Sigmoid colon (tissue), 7 donors: ENCODE measurements around the gene FMNL2. TPM values are rescaled to one million over a fixed set of nuclear protein-coding genes. Genes with fewer than 3 reads are reported as not detected.

ENCODE experiments used
- DNase-seq: peaks from one replicate; pipeline ENCODE4 v3.0.0-alpha.2; 2019
- H3K27ac ChIP-seq, 4 donors: fragments of 200-600 bp; sonication (generic); one replicate each; pipeline ENCODE4 v1.5.1; 2016 to 2019; ENCODE audit warnings: mild to moderate bottlenecking in 1 of 4
- H3K27me3 ChIP-seq, 3 donors: fragments of 200-600 bp; sonication (generic); one replicate each; pipeline ENCODE4 v1.5.1; 2019; ENCODE audit warnings: mild to moderate bottlenecking in 1 of 3
- H3K36me3 ChIP-seq, 4 donors: fragments of 200-600 bp; sonication (generic); one replicate each; pipeline ENCODE4 v1.5.1; 2016 to 2019
- H3K4me1 ChIP-seq, 4 donors: fragments of 200-600 bp; sonication (generic); one replicate each; pipeline ENCODE4 v1.5.1; 2017 to 2019
- H3K4me3 ChIP-seq, 4 donors: fragments of 200-600 bp; sonication (generic); one replicate each; pipeline ENCODE4 v1.5.1; 2017 to 2019; ENCODE audit warnings: mild to moderate bottlenecking in 2 of 4, moderate library complexity in 1 of 4
- H3K9me3 ChIP-seq, 4 donors: fragments of 200-600 bp in 3 of 4; sonication (generic) in 3 of 4; one replicate each; pipeline versions ENCODE4 v1.5.1 to v1.6.1; 2013 to 2019
- EP300 ChIP-seq, 4 donors: sonication (generic); formaldehyde crosslinking; IDR thresholded peaks; one replicate each; pipeline ENCODE4 v1.6.1; 2017; ENCODE audit warnings: antibody characterized with exemption in 4 of 4
- POLR2A ChIP-seq, 2 donors: fragments of 450-650 bp; IDR thresholded peaks; one replicate each; pipeline ENCODE4 v1.6.1; 2016; ENCODE audit warnings: antibody characterized with exemption in 2 of 2, mild to moderate bottlenecking in 2 of 2, moderate library complexity in 2 of 2
- POLR2AphosphoS5 ChIP-seq, 4 donors: sonication (generic); formaldehyde crosslinking; IDR thresholded peaks; one replicate each; pipeline ENCODE4 v1.6.1; 2017; ENCODE audit warnings: antibody characterized with exemption in 4 of 4
- WGBS, 2 donors: extraction: QIAGEN DNeasy Blood & Tissue Kit; methylation state at CpG; one replicate each; pipeline ENCODE4 v1.1.7; 2013; 5-methylcytosine and 5-hydroxymethylcytosine counted together
- intact Hi-C: fragments of 100-400 bp; cut with DNase I; formaldehyde crosslinking; loops from one replicate; pipeline ENCODE4 v1.15.1; 2023
- polyA plus RNA-seq, 3 donors: library from polyadenylated mRNA; stranded (reverse); fragments of 200-250 nt; gene quantifications; one replicate each; pipeline ENCODE4 v1.2.3, GENCODE V29; 2013
- total RNA-seq, 4 donors: library from RNA; depleted of rRNA; stranded (reverse); fragments of >200 nt; gene quantifications; one replicate each; pipeline ENCODE4 v1.1.0, GENCODE V29; 2016
- TF ChIP-seq, protein P1 (sequence below), 4 experiments: fragments of 450-650 bp in 3 of 4; fragments of 200-600 bp in 1 of 4; IDR thresholded peaks; one replicate each; pipeline ENCODE4 v1.5.1; 2016 to 2019; ENCODE audit warnings: antibody characterized with exemption in 4 of 4, mild to moderate bottlenecking in 3 of 4, moderate library complexity in 2 of 4
- donor health status: healthy with polysubstance abuse.
- donor health status: Bipolar disorder and iron deficiency.
- donor health status: healthy.

Gene FMNL2
- total and polyA plus RNA-seq, 7 donors: 9.4 to 30.5 (median 17.8) TPM

DNA sequence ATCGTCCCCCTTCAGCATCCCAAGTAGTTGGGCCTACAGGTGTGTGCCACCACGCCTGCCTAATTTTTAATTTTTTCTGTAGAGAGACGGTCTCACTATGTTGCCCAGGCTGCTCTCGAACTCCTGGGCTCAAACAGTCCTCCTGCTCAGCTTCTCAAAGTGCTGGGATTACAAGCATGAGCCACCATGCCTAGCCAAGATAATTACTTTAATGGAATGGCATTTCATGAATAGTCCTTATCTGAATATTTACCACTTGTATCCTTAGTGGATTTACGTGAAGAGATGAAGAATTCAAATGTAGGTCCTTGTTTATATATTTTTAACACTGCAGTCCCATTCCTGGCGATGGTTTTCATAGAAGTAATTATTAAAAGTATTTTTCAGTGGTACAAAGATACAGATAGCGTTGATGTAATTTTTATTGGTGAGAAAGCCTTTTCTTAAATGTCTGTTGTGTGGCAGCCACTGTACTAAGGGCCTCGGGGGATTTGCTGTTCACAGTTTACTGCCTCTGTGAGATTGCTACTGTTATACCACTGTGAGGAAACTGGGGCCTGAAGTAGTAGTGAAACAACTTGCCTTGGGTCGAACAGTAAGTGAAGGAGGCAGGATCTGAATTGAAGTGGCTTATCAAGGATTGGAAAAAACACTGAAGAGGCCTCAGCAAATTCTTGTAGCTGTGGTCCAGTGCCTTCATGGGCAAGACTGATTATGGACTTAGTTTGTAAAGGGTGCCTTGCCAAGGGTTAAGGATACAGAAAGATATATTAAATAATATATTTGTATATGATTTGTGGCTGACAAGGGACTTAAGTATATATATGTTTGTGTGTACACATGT, 231.1 kb downstream of the FMNL2 start:
- DNase-seq: no peak
- WGBS, 2 donors: 80 to 92% methylated on average over 9 of the region's 9 CpGs
- Histone ChIP-seq H3K27me3 (no peaks in the 10 kb centered on the region), H3K4me3 (no peak overlapping the region), H3K4me1 (no peaks in the 10 kb centered on the region), H3K9me3 (no peaks in the 10 kb centered on the region), H3K27ac (no peak overlapping the region), H3K36me3 (peaks cover 0 to 7% (median 0%) of the 10 kb centered on the region in 4 donors)
- TF ChIP-seq POLR2AphosphoS5 (IDR thresholded peaks at IDR 0.05) (no peak), EP300 (IDR thresholded peaks at IDR 0.05) (no peak), POLR2A (IDR thresholded peaks at IDR 0.05) (no peak)
- TF ChIP-seq, protein P1, sequence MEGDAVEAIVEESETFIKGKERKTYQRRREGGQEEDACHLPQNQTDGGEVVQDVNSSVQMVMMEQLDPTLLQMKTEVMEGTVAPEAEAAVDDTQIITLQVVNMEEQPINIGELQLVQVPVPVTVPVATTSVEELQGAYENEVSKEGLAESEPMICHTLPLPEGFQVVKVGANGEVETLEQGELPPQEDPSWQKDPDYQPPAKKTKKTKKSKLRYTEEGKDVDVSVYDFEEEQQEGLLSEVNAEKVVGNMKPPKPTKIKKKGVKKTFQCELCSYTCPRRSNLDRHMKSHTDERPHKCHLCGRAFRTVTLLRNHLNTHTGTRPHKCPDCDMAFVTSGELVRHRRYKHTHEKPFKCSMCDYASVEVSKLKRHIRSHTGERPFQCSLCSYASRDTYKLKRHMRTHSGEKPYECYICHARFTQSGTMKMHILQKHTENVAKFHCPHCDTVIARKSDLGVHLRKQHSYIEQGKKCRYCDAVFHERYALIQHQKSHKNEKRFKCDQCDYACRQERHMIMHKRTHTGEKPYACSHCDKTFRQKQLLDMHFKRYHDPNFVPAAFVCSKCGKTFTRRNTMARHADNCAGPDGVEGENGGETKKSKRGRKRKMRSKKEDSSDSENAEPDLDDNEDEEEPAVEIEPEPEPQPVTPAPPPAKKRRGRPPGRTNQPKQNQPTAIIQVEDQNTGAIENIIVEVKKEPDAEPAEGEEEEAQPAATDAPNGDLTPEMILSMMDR (IDR thresholded peaks at IDR 0.05): no peak
- intact Hi-C loops: no loop called here

DNA sequence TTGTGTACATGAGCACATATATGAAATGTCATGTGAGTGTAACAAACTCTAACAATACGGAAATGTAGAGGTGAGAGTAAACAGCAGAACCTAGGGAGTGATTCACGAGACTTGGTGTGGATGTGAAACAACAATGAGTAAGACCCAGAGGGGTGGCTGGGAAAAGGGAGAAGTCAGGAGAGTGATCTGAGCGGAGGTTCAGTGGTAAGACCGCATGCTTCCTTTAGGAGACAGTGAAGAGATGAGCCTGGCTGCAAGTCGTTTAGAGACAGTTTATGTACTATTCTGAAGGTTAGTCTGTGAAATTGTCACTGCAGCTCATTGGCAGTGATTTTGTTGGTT, 231.7 kb downstream of the FMNL2 start:
- Histone ChIP-seq H3K36me3 (peaks cover 0 to 1% (median 0%) of the 10 kb centered on the region in 4 donors), H3K4me1 (no peaks in the 10 kb centered on the region), H3K4me3 (no peak overlapping the region), H3K9me3 (no peaks in the 10 kb centered on the region), H3K27ac (no peak overlapping the region), H3K27me3 (no peaks in the 10 kb centered on the region)
- no peak for DNase-seq
- WGBS, 2 donors: 79 to 87% methylated on average over 5 of the region's 5 CpGs
- intact Hi-C loops: no loop called here
- TF ChIP-seq, protein P1 (IDR thresholded peaks at IDR 0.05): no peak
- no peak for TF ChIP-seq POLR2AphosphoS5 (IDR thresholded peaks at IDR 0.05)
- TF ChIP-seq POLR2A (IDR thresholded peaks at IDR 0.05): no peak
- no peak for TF ChIP-seq EP300 (IDR thresholded peaks at IDR 0.05)

DNA sequence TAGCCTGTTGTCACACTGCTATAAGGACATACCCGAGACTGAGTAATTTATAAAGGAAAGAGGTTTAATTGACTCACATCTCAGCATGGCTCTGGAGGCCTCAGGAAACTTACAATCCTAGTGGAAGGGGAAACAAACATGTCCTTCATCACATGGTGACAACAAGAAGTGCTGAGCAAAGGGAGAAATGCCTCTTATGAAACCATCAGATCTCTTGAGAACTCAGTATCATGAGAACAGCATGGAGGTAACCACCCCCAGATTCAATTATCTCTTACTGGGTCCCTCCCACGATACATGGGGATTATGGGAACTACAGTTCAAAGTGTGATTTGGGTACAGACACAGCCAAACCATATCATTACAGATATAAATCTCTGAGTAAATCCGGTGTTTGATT, 233.6 kb downstream of the FMNL2 start:
- Histone ChIP-seq H3K36me3 (no peaks in the 10 kb centered on the region), H3K27ac (no peak overlapping the region), H3K4me3 (no peak overlapping the region), H3K27me3 (no peaks in the 10 kb centered on the region), H3K4me1 (no peaks in the 10 kb centered on the region), H3K9me3 (no peaks in the 10 kb centered on the region)
- TF ChIP-seq, protein P1 (IDR thresholded peaks at IDR 0.05): no peak
- TF ChIP-seq EP300 (IDR thresholded peaks at IDR 0.05): no peak
- TF ChIP-seq POLR2A (IDR thresholded peaks at IDR 0.05): no peak
- TF ChIP-seq POLR2AphosphoS5 (IDR thresholded peaks at IDR 0.05): no peak
- DNase-seq: no peak
- intact Hi-C loops: no loop called here
- WGBS, 2 donors: 95% methylated on average over 3 of the region's 3 CpGs

DNA sequence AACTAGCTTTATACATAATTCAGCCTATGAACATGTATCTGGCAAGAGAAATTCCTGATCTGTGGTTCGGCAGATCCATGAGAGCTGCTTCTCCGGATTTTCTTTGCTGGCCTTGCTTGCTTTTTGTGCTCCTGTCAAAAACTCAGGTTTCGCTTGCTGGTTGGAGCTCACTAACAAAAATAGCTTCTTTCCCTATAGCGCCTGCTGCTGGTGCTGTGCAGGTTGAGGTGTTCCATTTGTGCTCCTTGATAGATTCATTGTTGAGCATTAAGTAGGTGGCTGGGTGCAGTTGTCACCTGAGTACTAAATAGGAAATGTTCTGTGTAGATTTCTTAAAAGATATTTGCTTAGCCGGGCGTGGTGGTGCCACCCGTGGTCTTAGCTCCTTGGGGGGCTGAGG, 234.2 kb downstream of the FMNL2 start:
- WGBS, 2 donors: 85 to 92% methylated on average over 7 of the region's 7 CpGs
- intact Hi-C loops: no loop called here
- H3K9me3 ChIP-seq: no peaks in the 10 kb centered on the region
- H3K27ac ChIP-seq: no peak overlapping the region
- H3K4me3 ChIP-seq: no peak overlapping the region
- no peaks in the 10 kb centered on the region for H3K27me3 ChIP-seq
- DNase-seq: no peak
- TF ChIP-seq, protein P1 (IDR thresholded peaks at IDR 0.05): no peak
- TF ChIP-seq POLR2AphosphoS5 (IDR thresholded peaks at IDR 0.05): no peak
- no peak for TF ChIP-seq EP300 (IDR thresholded peaks at IDR 0.05)
- no peak for TF ChIP-seq POLR2A (IDR thresholded peaks at IDR 0.05)
- H3K4me1 ChIP-seq: no peaks in the 10 kb centered on the region
- H3K36me3 ChIP-seq: no peaks in the 10 kb centered on the region
